Stomach (tissue), 9 donors: ENCODE measurements around the gene TOMM22. TPM values are rescaled to one million over a fixed set of nuclear protein-coding genes. Genes with fewer than 3 reads are reported as not detected.

ENCODE experiments used
- DNase-seq, 2 donors: peaks; one replicate each; pipeline versions ENCODE4 v3.0.0 to v3.0.0-alpha.2; 2013 to 2019
- H3K27ac ChIP-seq, 5 donors: fragments of 200-600 bp in 4 of 5; sonication (generic) in 4 of 5; one replicate each; pipeline ENCODE4 v1.5.1; 2013 to 2019; ENCODE audit warnings: mild to moderate bottlenecking in 1 of 5, moderate library complexity in 1 of 5
- H3K27me3 ChIP-seq, 3 donors: fragments of 200-600 bp; sonication (generic); one replicate each; pipeline ENCODE4 v1.5.1; 2017 to 2019; ENCODE audit warnings: mixed run types in 1 of 3
- H3K36me3 ChIP-seq, 4 donors: fragments of 200-600 bp; sonication (generic); 1 replicate in 3 of 4; 2 replicates in 1 of 4; pipeline ENCODE4 v1.5.1; 2016 to 2019
- H3K4me1 ChIP-seq, 4 donors: fragments of 200-600 bp; sonication (generic); one replicate each; pipeline ENCODE4 v1.5.1; 2016 to 2019
- H3K4me3 ChIP-seq, 4 donors: fragments of 200-600 bp; sonication (generic) in 3 of 4; one replicate each; pipeline ENCODE4 v1.5.1; 2016 to 2019; ENCODE audit warnings: mild to moderate bottlenecking in 1 of 4
- H3K9me3 ChIP-seq, 4 donors: fragments of 200-600 bp; sonication (generic); one replicate each; pipeline ENCODE4 v1.5.1; 2016 to 2019
- EP300 ChIP-seq: sonication (generic); formaldehyde crosslinking; IDR thresholded peaks from one replicate; pipeline ENCODE4 v1.6.1; 2017; ENCODE audit warnings: antibody characterized with exemption
- POLR2A ChIP-seq, 4 donors: fragments of 450-650 bp; IDR thresholded peaks; one replicate each; pipeline ENCODE4 v1.6.1; 2016; ENCODE audit warnings: antibody characterized with exemption in 4 of 4, control low read depth in 2 of 4, mild to moderate bottlenecking in 1 of 4, moderate library complexity in 1 of 4
- POLR2AphosphoS5 ChIP-seq, 3 donors: sonication (generic); formaldehyde crosslinking; IDR thresholded peaks; one replicate each; pipeline ENCODE4 v1.6.1; 2016; ENCODE audit warnings: antibody characterized with exemption in 3 of 3
- WGBS, 5 donors: extraction: QIAGEN DNeasy Blood & Tissue Kit in 3 of 5; methylation state at CpG; one replicate each; pipeline versions ENCODE4 v1.1.5 to v1.1.7; 2013 to 2018; 5-methylcytosine and 5-hydroxymethylcytosine counted together
- intact Hi-C: fragments of 100-400 bp; cut with DNase I; formaldehyde crosslinking; loops from one replicate; pipeline ENCODE4 v1.15.1; 2023; ENCODE audit warnings: low total_unique reads
- polyA plus RNA-seq, 3 donors: library from polyadenylated mRNA; stranded (reverse); fragments of 200-250 nt; gene quantifications; one replicate each; pipeline ENCODE4 v1.2.3, GENCODE V29; 2013
- total RNA-seq, 5 donors: library from RNA; depleted of rRNA; stranded (reverse); fragments of >200 nt; gene quantifications; one replicate each; pipeline versions ENCODE4 v1.1.0 to v1.2.3, GENCODE V29; 2014 to 2016
- TF ChIP-seq, protein P1 (sequence below), 7 experiments: fragments of 450-650 bp in 4 of 7; fragments of 200-600 bp in 3 of 7; sonication (generic) in 3 of 7; IDR thresholded peaks; one replicate each; pipeline ENCODE4 v1.5.1; 2016 to 2019; ENCODE audit warnings: antibody characterized with exemption in 7 of 7, control low read depth in 2 of 7, mild to moderate bottlenecking in 1 of 7
- donor health status: healthy with polysubstance abuse.
- donor health status: Bipolar disorder and iron deficiency.
- donor health status: healthy.

The TOMM22 gene
- total and polyA plus RNA-seq, 8 donors, result 22.6 to 66.5 (median 37.4) TPM

GRCh38 chr22:38719196-38719595 is 37.4 kb downstream of the TOMM22 start:
- DNase-seq, result no peak
- WGBS, 5 donors, result 91 to 94% (median 92%) methylated on average over 6 of the region's 6 CpGs

GRCh38 chr22:38720350-38720749 is 38.6 kb downstream of the TOMM22 start:
- 68 to 80% (median 70%) methylated on average over 3 of the region's 3 CpGs for WGBS, 5 donors
- no peak for DNase-seq
- peaks cover 7 to 23% (median 13%) of the 10 kb centered on the region in 4 donors for H3K4me1 ChIP-seq
- H3K36me3 ChIP-seq, result peaks cover 51 to 97% (median 91%) of the 10 kb centered on the region in 4 donors
- no peaks in the 10 kb centered on the region for H3K9me3 ChIP-seq
- H3K27me3 ChIP-seq, result no peaks in the 10 kb centered on the region
- intact Hi-C loops, result no loop called here
- no peak overlapping the region for H3K4me3 ChIP-seq
- no peak overlapping the region for H3K27ac ChIP-seq
- TF ChIP-seq POLR2AphosphoS5 (IDR thresholded peaks at IDR 0.05) (no peak), EP300 (no peak), POLR2A (IDR thresholded peaks at IDR 0.05) (no peak)
- TF ChIP-seq, protein P1, sequence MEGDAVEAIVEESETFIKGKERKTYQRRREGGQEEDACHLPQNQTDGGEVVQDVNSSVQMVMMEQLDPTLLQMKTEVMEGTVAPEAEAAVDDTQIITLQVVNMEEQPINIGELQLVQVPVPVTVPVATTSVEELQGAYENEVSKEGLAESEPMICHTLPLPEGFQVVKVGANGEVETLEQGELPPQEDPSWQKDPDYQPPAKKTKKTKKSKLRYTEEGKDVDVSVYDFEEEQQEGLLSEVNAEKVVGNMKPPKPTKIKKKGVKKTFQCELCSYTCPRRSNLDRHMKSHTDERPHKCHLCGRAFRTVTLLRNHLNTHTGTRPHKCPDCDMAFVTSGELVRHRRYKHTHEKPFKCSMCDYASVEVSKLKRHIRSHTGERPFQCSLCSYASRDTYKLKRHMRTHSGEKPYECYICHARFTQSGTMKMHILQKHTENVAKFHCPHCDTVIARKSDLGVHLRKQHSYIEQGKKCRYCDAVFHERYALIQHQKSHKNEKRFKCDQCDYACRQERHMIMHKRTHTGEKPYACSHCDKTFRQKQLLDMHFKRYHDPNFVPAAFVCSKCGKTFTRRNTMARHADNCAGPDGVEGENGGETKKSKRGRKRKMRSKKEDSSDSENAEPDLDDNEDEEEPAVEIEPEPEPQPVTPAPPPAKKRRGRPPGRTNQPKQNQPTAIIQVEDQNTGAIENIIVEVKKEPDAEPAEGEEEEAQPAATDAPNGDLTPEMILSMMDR (IDR thresholded peaks at IDR 0.05), result no peak

More at GRCh38 chr22:38719196-38719595, 37.4 kb downstream of the TOMM22 start:
- H3K27me3 ChIP-seq, result no peaks in the 10 kb centered on the region
- intact Hi-C loops, result no loop called here
- H3K27ac ChIP-seq, result peak overlapping the region in 4 of 5 donors; percentile 15 to 64 (median 46)
- peaks cover 42 to 88% (median 83%) of the 10 kb centered on the region in 4 donors for H3K36me3 ChIP-seq
- H3K9me3 ChIP-seq, result no peaks in the 10 kb centered on the region
- H3K4me1 ChIP-seq, result peaks cover 7 to 35% (median 22%) of the 10 kb centered on the region in 4 donors
- H3K4me3 ChIP-seq, result no peak overlapping the region
- TF ChIP-seq EP300, result no peak
- TF ChIP-seq POLR2AphosphoS5 (IDR thresholded peaks at IDR 0.05), result no peak
- TF ChIP-seq, protein P1 (IDR thresholded peaks at IDR 0.05), result no peak
- no peak for TF ChIP-seq POLR2A (IDR thresholded peaks at IDR 0.05)

DNA sequence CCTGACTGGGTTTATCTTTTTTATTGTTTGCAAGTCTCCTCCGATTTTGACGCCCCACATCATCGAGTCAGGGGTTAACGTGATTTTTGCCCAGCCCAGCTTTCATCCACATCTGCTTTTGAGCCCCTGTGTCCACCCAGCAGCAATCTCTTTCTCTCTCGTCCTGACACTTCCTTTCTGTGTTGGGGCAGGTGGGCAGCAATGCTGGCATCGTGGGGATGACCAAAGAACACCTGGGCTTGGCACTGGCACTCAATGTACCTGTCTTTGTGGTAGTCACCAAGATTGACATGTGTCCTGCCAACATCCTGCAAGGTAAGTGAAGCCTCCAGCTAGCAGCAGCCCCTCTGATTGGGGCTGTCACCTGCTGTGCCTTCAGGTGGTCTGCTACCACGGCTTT is 39.8 kb downstream of the TOMM22 start:
- H3K27ac ChIP-seq, result no peak overlapping the region
- peaks cover 7 to 20% (median 13%) of the 10 kb centered on the region in 4 donors for H3K4me1 ChIP-seq
- H3K9me3 ChIP-seq, result no peaks in the 10 kb centered on the region
- H3K4me3 ChIP-seq, result no peak overlapping the region
- H3K36me3 ChIP-seq, result peaks cover 55 to 97% (median 91%) of the 10 kb centered on the region in 4 donors
- intact Hi-C loops, result no loop called here
- no peaks in the 10 kb centered on the region for H3K27me3 ChIP-seq
- 86 to 93% (median 90%) methylated on average over 7 of the region's 7 CpGs for WGBS, 5 donors
- DNase-seq, result no peak
- TF ChIP-seq POLR2AphosphoS5 (IDR thresholded peaks at IDR 0.05), result no peak
- TF ChIP-seq, protein P1 (IDR thresholded peaks at IDR 0.05), result no peak
- no peak for TF ChIP-seq EP300
- TF ChIP-seq POLR2A (IDR thresholded peaks at IDR 0.05), result no peak

GRCh38 chr22:38724176-38724575 is 42.4 kb downstream of the TOMM22 start:
- Histone ChIP-seq H3K4me1 (peaks cover 0 to 3% (median 1%) of the 10 kb centered on the region in 4 donors), H3K27ac (no peak overlapping the region), H3K36me3 (peaks cover 70 to 99% (median 96%) of the 10 kb centered on the region in 4 donors), H3K9me3 (no peaks in the 10 kb centered on the region), H3K27me3 (no peaks in the 10 kb centered on the region), H3K4me3 (no peak overlapping the region)
- 95 to 99% (median 97%) methylated on average over 7 of the region's 7 CpGs for WGBS, 5 donors
- intact Hi-C loops, result no loop called here
- no peak for DNase-seq
- TF ChIP-seq, protein P1 (IDR thresholded peaks at IDR 0.05), result no peak
